Osteocyte (in vitro differentiated cells): ENCODE measurements around the gene FALEC. TPM values are rescaled to one million over a fixed set of nuclear protein-coding genes. Genes with fewer than 3 reads are reported as not detected.

Experiments
- DNase-seq: peaks from one replicate; pipeline ENCODE4 v3.0.0; 2021; ENCODE audit warnings: mixed read lengths; ENCODE audit not compliant: unreplicated experiment; ENCODE audit errors: extremely low spot score
- H3K27ac Mint-ChIP-seq: one replicate; pipeline ENCODE4 v1.8.0; 2021; ENCODE audit warnings: mild to moderate bottlenecking, mixed read lengths; ENCODE audit not compliant: unreplicated experiment
- H3K27me3 Mint-ChIP-seq: one replicate; pipeline ENCODE4 v1.8.0; 2021; ENCODE audit warnings: mixed read lengths; ENCODE audit not compliant: unreplicated experiment
- H3K36me3 Mint-ChIP-seq: one replicate; pipeline ENCODE4 v1.8.0; 2021; ENCODE audit warnings: mixed read lengths; ENCODE audit not compliant: unreplicated experiment
- H3K4me1 Mint-ChIP-seq: one replicate; pipeline ENCODE4 v1.8.0; 2021; ENCODE audit warnings: mixed read lengths; ENCODE audit not compliant: unreplicated experiment
- H3K4me3 Mint-ChIP-seq: one replicate; pipeline ENCODE4 v1.8.0; 2021; ENCODE audit warnings: mild to moderate bottlenecking, moderate library complexity, mixed read lengths; ENCODE audit not compliant: unreplicated experiment
- H3K9me3 Mint-ChIP-seq: one replicate; pipeline ENCODE4 v1.8.0; 2021; ENCODE audit warnings: mixed read lengths; ENCODE audit not compliant: unreplicated experiment
- long read RNA-seq: library from polyadenylated mRNA; unstranded; transcript quantifications from one replicate; pipeline ENCODE4 v2.0.0, GENCODE V29; 2021
- total RNA-seq: library from RNA; stranded (reverse); gene quantifications from 2 replicates; pipeline ENCODE4 v1.2.1, GENCODE V29; 2021
- TF ChIP-seq, protein P1 (sequence below): fragments of 200-600 bp; sonication (generic); IDR thresholded peaks from 2 replicates; pipeline ENCODE4 v1.5.0; 2021; ENCODE audit warnings: antibody characterized with exemption, mild to moderate bottlenecking, moderate library complexity

Gene FALEC
- total RNA-seq = not detected in 2 replicates
- long read RNA-seq, partial matches to known transcripts = 0 of 1 reads
- long read RNA-seq, other reads (novel, unspliced or antisense) = 1 of 1 reads

DNA sequence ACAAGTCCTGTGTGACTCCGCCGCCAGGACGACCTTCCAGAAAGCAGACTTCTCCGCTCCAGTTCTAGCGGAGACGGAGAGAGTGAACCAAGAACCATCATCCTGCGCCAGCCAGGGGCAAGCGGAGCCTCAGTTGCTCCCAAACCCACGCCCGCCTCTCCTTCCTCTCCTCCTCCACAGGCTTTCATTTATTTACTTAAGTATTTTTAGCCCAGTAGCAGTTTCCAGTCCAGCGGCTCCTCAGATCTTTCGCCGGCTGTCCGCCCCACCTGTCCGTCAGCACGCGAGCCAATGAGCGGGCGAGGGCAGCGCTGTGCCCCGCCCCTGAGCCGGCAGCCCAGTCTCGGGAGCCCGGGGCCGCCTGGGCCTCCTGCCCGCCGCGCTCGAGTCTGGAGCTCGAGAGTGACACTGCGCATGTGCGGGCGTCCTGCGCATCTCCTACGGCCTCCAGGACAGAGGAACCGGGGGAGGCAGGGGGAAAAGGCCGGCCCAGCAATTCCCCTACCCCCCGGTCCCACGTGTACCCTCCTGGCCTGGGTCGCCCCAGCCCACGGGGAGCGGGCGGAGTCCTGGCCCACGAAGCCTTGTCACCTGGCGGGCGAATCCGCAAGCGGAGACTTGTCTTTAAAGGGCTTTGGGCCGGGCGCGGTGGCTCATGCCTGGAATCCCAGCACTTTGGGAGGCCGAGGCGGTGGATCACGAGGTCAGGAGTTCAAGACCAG lies at the start of gene FALEC:
Gene FALEC, plus strand, starts transcription at position 425 of the 722 bp plus-strand sequence.
- TF ChIP-seq, protein P1, sequence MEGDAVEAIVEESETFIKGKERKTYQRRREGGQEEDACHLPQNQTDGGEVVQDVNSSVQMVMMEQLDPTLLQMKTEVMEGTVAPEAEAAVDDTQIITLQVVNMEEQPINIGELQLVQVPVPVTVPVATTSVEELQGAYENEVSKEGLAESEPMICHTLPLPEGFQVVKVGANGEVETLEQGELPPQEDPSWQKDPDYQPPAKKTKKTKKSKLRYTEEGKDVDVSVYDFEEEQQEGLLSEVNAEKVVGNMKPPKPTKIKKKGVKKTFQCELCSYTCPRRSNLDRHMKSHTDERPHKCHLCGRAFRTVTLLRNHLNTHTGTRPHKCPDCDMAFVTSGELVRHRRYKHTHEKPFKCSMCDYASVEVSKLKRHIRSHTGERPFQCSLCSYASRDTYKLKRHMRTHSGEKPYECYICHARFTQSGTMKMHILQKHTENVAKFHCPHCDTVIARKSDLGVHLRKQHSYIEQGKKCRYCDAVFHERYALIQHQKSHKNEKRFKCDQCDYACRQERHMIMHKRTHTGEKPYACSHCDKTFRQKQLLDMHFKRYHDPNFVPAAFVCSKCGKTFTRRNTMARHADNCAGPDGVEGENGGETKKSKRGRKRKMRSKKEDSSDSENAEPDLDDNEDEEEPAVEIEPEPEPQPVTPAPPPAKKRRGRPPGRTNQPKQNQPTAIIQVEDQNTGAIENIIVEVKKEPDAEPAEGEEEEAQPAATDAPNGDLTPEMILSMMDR = no peak
- H3K27ac Mint-ChIP-seq = peak within 1 kb of the TSS; percentile 75
- no peaks in the 10 kb centered on the region for H3K27me3 Mint-ChIP-seq
- peaks cover 7% of the 10 kb centered on the region for H3K36me3 Mint-ChIP-seq
- H3K9me3 Mint-ChIP-seq = no peaks in the 10 kb centered on the region
- peak; percentile 99 for DNase-seq
- peaks cover 13% of the 10 kb centered on the region for H3K4me1 Mint-ChIP-seq
- H3K4me3 Mint-ChIP-seq = peak within 1 kb of the TSS; percentile 83

DNA sequence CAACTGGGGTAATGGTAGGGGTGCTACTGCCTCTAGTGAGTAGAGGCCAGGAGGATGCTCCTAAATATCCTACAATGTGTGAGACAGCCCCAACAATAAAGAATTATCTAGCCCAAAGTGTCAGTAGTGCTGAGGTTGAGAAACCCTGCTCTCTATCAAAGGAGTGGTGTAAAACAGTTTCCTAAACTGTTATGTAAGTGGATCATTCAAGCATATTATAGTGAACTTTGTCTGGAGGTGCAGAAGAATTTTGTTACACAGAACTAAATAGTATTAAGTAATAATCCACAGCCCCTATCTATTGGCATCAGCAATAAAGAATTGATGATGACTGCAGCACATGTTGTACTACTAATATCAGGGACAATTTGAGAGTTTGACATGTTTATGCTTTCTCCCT lies 48.6 kb upstream of the FALEC start:
- no peak for DNase-seq
- H3K36me3 Mint-ChIP-seq = peaks cover 32% of the 10 kb centered on the region
- no peaks in the 10 kb centered on the region for H3K27me3 Mint-ChIP-seq
- no peak overlapping the region for H3K4me3 Mint-ChIP-seq
- H3K9me3 Mint-ChIP-seq = no peaks in the 10 kb centered on the region
- no peaks in the 10 kb centered on the region for H3K4me1 Mint-ChIP-seq
- H3K27ac Mint-ChIP-seq = no peak overlapping the region
- TF ChIP-seq, protein P1 = no peak

DNA sequence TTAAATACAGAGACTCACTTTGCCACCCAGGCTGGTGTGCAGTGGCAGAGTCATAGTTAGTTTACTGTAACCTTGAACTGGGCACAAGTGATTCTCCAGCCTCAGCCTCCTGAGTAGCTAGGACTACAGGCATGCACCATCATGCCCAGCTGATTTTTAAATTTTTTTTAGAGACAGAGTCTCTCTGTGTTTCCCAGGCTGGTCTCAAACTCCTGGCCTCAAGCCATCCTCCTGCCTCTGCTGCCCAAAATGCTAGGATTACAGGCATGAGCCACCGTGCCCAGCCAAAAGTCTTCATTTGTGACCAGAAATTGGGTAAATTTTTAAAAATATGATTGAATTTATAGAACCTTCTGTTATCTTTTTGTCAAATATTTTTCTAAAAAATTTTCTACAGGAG lies 46.3 kb upstream of the FALEC start:
- DNase-seq = no peak
- Mint-ChIP-seq H3K4me3 (no peak overlapping the region), H3K9me3 (no peaks in the 10 kb centered on the region), H3K27ac (no peak overlapping the region), H3K36me3 (peaks cover 35% of the 10 kb centered on the region), H3K4me1 (no peaks in the 10 kb centered on the region), H3K27me3 (no peaks in the 10 kb centered on the region)
- TF ChIP-seq, protein P1 = no peak

DNA sequence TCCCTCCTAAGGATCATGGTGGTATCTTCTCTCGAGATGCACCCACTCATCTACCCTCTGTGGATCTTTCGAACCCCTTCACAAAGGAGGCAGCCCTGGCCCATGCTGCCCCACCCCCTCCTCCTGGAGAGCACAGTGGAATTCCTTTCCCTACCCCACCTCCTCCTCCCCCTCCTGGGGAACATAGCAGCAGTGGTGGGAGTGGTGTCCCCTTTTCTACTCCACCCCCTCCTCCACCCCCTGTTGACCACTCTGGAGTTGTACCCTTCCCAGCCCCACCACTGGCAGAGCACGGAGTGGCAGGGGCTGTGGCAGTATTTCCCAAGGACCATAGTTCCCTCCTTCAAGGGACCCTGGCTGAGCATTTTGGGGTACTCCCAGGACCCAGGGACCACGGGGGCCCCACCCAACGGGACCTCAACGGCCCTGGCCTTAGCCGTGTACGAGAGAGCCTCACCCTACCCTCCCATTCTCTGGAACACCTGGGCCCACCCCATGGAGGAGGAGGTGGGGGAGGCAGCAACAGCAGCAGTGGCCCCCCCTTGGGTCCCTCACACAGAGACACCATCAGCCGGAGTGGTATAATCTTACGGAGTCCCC lies 42.9 kb upstream of the FALEC start:
- no peaks in the 10 kb centered on the region for H3K27me3 Mint-ChIP-seq

DNA sequence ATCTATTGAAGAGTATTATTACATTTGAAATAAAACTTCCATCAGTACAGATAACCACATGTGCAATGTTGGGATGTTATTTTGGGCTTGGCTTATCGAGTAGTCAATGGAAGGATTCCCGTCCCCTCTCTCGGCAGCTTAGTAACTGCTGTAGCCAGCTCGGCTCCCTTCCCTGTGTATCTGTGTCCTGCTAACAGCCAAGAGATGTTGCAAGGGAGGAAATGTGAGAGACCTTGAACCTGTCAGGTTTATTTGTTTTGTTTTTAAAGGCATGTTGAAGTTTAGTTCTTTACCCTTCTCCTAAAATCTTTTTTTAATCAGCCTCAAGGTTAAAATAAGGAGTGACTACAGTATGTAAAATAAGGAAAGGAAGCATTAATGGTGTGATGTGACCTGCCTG lies 41.9 kb upstream of the FALEC start:
- H3K4me3 Mint-ChIP-seq = no peak overlapping the region
- TF ChIP-seq, protein P1 = no peak
- H3K36me3 Mint-ChIP-seq = peaks cover 29% of the 10 kb centered on the region
- H3K4me1 Mint-ChIP-seq = no peaks in the 10 kb centered on the region
- H3K27ac Mint-ChIP-seq = no peak overlapping the region
- H3K27me3 Mint-ChIP-seq = peaks cover 3% of the 10 kb centered on the region
- DNase-seq = no peak
- H3K9me3 Mint-ChIP-seq = no peaks in the 10 kb centered on the region

More for the DNA sequence above, 42.9 kb upstream of the FALEC start:
- no peaks in the 10 kb centered on the region for H3K4me1 Mint-ChIP-seq
- TF ChIP-seq, protein P1 = no peak
- no peak overlapping the region for H3K27ac Mint-ChIP-seq
- H3K4me3 Mint-ChIP-seq = no peak overlapping the region
- H3K36me3 Mint-ChIP-seq = peaks cover 29% of the 10 kb centered on the region
- no peaks in the 10 kb centered on the region for H3K9me3 Mint-ChIP-seq
- no peak for DNase-seq
